HG03575 (cell line): ENCODE measurements around the gene NPSR1.

Source experiments
- ATAC-seq: cut with Tn5 transposase; IDR thresholded peaks from one replicate; pipeline ENCODE4 v1.9.1; 2021; ENCODE audit not compliant: unreplicated experiment, insufficient number of reproducible peaks, low FRiP score; ENCODE audit errors: extremely low read depth

Gene NPSR1

GRCh38 chr7:34718867-34719266 lies 60.8 kb downstream of the NPSR1 start:
- no peak for ATAC-seq

- no peak for ATAC-seq
Measured at GRCh38 chr7:34719636-34720035, 61.6 kb downstream of the NPSR1 start.

GRCh38 chr7:34720289-34720688 lies 62.3 kb downstream of the NPSR1 start:
- no peak for ATAC-seq

GRCh38 chr7:34723338-34723737 lies 65.3 kb downstream of the NPSR1 start:
- ATAC-seq, result no peak

- no peak for ATAC-seq
Measured at GRCh38 chr7:34723866-34724490, 66.0 kb downstream of the NPSR1 start.

- no peak for ATAC-seq
Measured at GRCh38 chr7:34726221-34726620, 68.2 kb downstream of the NPSR1 start.

- no peak for ATAC-seq
Measured at GRCh38 chr7:34727464-34727995, 69.5 kb downstream of the NPSR1 start.

- no peak for ATAC-seq
Measured at GRCh38 chr7:34728156-34728555, 70.1 kb downstream of the NPSR1 start.

GRCh38 chr7:34734771-34735170 lies 76.8 kb downstream of the NPSR1 start:
- no peak for ATAC-seq

GRCh38 chr7:34735526-34735925 lies 77.5 kb downstream of the NPSR1 start:
- no peak for ATAC-seq

- no peak for ATAC-seq
Measured at GRCh38 chr7:34739651-34740300, 81.8 kb downstream of the NPSR1 start.

GRCh38 chr7:34740840-34741239 lies 82.8 kb downstream of the NPSR1 start:
- no peak for ATAC-seq

GRCh38 chr7:34747176-34747781 lies 89.3 kb downstream of the NPSR1 start:
- no peak for ATAC-seq

- ATAC-seq, result no peak
Measured at GRCh38 chr7:34747867-34748727, 90.1 kb downstream of the NPSR1 start.

GRCh38 chr7:34748728-34749089 lies 90.7 kb downstream of the NPSR1 start:
- ATAC-seq, result no peak

GRCh38 chr7:34749446-34749845 lies 91.4 kb downstream of the NPSR1 start:
- ATAC-seq, result no peak

- ATAC-seq, result no peak
Measured at GRCh38 chr7:34750209-34750608, 92.2 kb downstream of the NPSR1 start.

- ATAC-seq, result no peak
Measured at GRCh38 chr7:34750636-34751035, 92.6 kb downstream of the NPSR1 start.
